Measurements from ENCODE around the gene PTH1R.

Gene PTH1R

GRCh38 chr3:46860017-46860809 lies 17.3 kb upstream of the PTH1R start:
- H3K27ac ChIP-seq (ENCODE audit: low read depth, low read length) = no peak overlapping the region
- no peak overlapping the region for H3K4me3 ChIP-seq (ENCODE audit: low read depth in 1 of 2, low read length in 2 of 2)
- H3K4me1 ChIP-seq (ENCODE audit: insufficient read depth, low read length) = no peaks in the 10 kb centered on the region
- no peaks in the 10 kb centered on the region for H3K9me3 ChIP-seq (ENCODE audit: low read length)
- H3K9ac ChIP-seq (ENCODE audit: low read length) = no peak overlapping the region
- H3K27me3 ChIP-seq (ENCODE audit: control insufficient read depth in 1 of 2, insufficient read depth in 2 of 2, low read length in 2 of 2) = no peaks in the 10 kb centered on the region
- H3K36me3 ChIP-seq (ENCODE audit: insufficient read depth, low read length) = no peaks in the 10 kb centered on the region

DNA sequence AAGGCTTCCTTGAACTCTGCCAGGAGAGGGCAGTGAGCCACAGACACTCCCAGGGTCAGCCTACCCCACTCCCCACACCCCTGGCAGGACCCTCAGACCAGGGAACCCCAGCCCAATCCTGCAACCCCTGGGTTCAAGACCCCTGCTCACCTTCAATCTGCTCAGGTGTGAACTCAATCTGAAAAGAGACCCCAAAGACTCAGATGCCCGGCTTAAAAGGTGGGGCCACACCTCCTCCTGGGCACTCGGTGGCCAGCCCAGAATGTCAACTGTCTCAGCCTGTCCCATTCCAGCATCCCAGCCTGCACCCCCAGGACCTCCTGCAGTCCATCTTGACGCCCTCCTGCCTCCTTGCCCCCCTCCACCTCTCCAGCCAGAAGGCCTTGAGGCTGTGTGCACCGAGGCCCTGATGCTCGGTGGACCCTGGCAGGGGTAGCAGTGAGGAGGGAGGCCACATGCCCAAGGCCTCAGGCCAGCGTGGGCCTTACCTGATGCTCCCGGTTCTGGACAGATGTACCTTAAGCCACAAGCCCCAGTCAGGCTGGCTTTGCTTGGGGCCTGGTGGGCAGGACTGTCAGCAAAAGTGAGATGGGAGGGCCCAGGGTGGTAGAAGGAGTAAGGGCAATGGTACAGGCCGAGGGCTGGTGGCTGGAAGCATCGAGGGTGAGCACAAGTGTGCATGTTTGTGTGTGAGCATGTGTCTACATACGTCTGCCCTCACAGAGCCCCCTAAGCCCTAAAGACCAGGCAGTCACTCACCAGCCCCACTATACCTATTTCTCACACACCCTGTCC lies 16.5 kb upstream of the PTH1R start:
- Histone ChIP-seq H3K4me1 (ENCODE audit: insufficient read depth, low read length) (no peaks in the 10 kb centered on the region), H3K27me3 (ENCODE audit: control insufficient read depth in 1 of 2, insufficient read depth in 2 of 2, low read length in 2 of 2) (no peaks in the 10 kb centered on the region), H3K9me3 (ENCODE audit: low read length) (no peaks in the 10 kb centered on the region), H3K36me3 (ENCODE audit: insufficient read depth, low read length) (no peaks in the 10 kb centered on the region), H3K27ac (ENCODE audit: low read depth, low read length) (no peak overlapping the region), H3K4me3 (ENCODE audit: low read depth in 1 of 2, low read length in 2 of 2) (no peak overlapping the region), H3K9ac (ENCODE audit: low read length) (no peak overlapping the region)

- no peak overlapping the region for H3K4me3 ChIP-seq (ENCODE audit: low read depth in 1 of 2, low read length in 2 of 2)
- H3K9me3 ChIP-seq (ENCODE audit: low read length) = no peaks in the 10 kb centered on the region
- H3K9ac ChIP-seq (ENCODE audit: low read length) = no peak overlapping the region
- peaks cover 2% of the 10 kb centered on the region for H3K4me1 ChIP-seq (ENCODE audit: insufficient read depth, low read length)
- H3K36me3 ChIP-seq (ENCODE audit: insufficient read depth, low read length) = no peaks in the 10 kb centered on the region
- H3K27ac ChIP-seq (ENCODE audit: low read depth, low read length) = no peak overlapping the region
- no peaks in the 10 kb centered on the region for H3K27me3 ChIP-seq (ENCODE audit: control insufficient read depth in 1 of 2, insufficient read depth in 2 of 2, low read length in 2 of 2)
Measured at GRCh38 chr3:46861605-46862368, 15.7 kb upstream of the PTH1R start.

- H3K27me3 ChIP-seq (ENCODE audit: control insufficient read depth in 1 of 2, insufficient read depth in 2 of 2, low read length in 2 of 2) = no peaks in the 10 kb centered on the region
- no peaks in the 10 kb centered on the region for H3K9me3 ChIP-seq (ENCODE audit: low read length)
- no peaks in the 10 kb centered on the region for H3K36me3 ChIP-seq (ENCODE audit: insufficient read depth, low read length)
- no peak overlapping the region for H3K4me3 ChIP-seq (ENCODE audit: low read depth in 1 of 2, low read length in 2 of 2)
- no peak overlapping the region for H3K9ac ChIP-seq (ENCODE audit: low read length)
- peaks cover 9% of the 10 kb centered on the region for H3K4me1 ChIP-seq (ENCODE audit: insufficient read depth, low read length)
- H3K27ac ChIP-seq (ENCODE audit: low read depth, low read length) = no peak overlapping the region
Measured at GRCh38 chr3:46862369-46863025, 15.0 kb upstream of the PTH1R start.

GRCh38 chr3:46863261-46863782 lies 14.2 kb upstream of the PTH1R start, which contains the start of gene MYL3:
TSS of gene MYL3 (minus strand) at chr3:46863444. CDS start at chr3:46863390, 54 bp downstream.
- Histone ChIP-seq H3K36me3 (ENCODE audit: insufficient read depth, low read length) (no peaks in the 10 kb centered on the region), H3K4me1 (ENCODE audit: insufficient read depth, low read length) (peaks cover 17% of the 10 kb centered on the region), H3K27me3 (ENCODE audit: control insufficient read depth in 1 of 2, insufficient read depth in 2 of 2, low read length in 2 of 2) (no peaks in the 10 kb centered on the region), H3K4me3 (ENCODE audit: low read depth in 1 of 2, low read length in 2 of 2) (no peak within 1 kb of the TSS), H3K27ac (ENCODE audit: low read depth, low read length) (no peak within 1 kb of the TSS), H3K9ac (ENCODE audit: low read length) (no peak within 1 kb of the TSS), H3K9me3 (ENCODE audit: low read length) (no peaks in the 10 kb centered on the region)

- no peaks in the 10 kb centered on the region for H3K27me3 ChIP-seq (ENCODE audit: control insufficient read depth in 1 of 2, insufficient read depth in 2 of 2, low read length in 2 of 2)
- H3K4me1 ChIP-seq (ENCODE audit: insufficient read depth, low read length) = peaks cover 20% of the 10 kb centered on the region
- no peak overlapping the region for H3K4me3 ChIP-seq (ENCODE audit: low read depth in 1 of 2, low read length in 2 of 2)
- H3K27ac ChIP-seq (ENCODE audit: low read depth, low read length) = no peak overlapping the region
- no peaks in the 10 kb centered on the region for H3K9me3 ChIP-seq (ENCODE audit: low read length)
- no peaks in the 10 kb centered on the region for H3K36me3 ChIP-seq (ENCODE audit: insufficient read depth, low read length)
- H3K9ac ChIP-seq (ENCODE audit: low read length) = no peak overlapping the region
Measured at GRCh38 chr3:46864061-46864881, 13.2 kb upstream of the PTH1R start.

DNA sequence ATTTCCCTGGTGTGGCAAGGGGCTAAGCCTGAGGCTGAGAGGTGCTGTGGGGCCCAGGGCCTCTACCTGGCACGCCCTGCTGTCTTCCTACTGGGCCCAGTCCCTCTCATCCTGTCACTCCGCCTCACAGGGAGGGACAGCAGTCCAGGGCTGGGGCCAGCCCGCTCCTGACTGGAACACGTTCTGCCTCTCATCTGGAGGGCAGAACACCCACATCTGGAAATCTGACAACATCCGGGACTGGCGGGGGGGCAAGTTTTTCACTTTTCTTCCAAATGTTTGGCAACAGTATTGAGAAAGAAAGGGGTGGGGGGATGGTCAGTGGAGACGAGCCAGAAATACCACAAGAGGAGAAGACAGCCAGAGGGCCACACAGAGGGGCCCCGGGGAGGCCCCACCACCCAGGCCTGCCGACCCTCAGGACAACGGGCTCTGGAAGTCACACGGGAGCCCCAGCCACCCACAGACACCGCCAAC lies 12.5 kb upstream of the PTH1R start:
- no peak overlapping the region for H3K9ac ChIP-seq (ENCODE audit: low read length)
- no peaks in the 10 kb centered on the region for H3K27me3 ChIP-seq (ENCODE audit: control insufficient read depth in 1 of 2, insufficient read depth in 2 of 2, low read length in 2 of 2)
- no peak overlapping the region for H3K27ac ChIP-seq (ENCODE audit: low read depth, low read length)
- no peaks in the 10 kb centered on the region for H3K9me3 ChIP-seq (ENCODE audit: low read length)
- no peaks in the 10 kb centered on the region for H3K36me3 ChIP-seq (ENCODE audit: insufficient read depth, low read length)
- H3K4me3 ChIP-seq (ENCODE audit: low read depth in 1 of 2, low read length in 2 of 2) = no peak overlapping the region
- H3K4me1 ChIP-seq (ENCODE audit: insufficient read depth, low read length) = peaks cover 20% of the 10 kb centered on the region

DNA sequence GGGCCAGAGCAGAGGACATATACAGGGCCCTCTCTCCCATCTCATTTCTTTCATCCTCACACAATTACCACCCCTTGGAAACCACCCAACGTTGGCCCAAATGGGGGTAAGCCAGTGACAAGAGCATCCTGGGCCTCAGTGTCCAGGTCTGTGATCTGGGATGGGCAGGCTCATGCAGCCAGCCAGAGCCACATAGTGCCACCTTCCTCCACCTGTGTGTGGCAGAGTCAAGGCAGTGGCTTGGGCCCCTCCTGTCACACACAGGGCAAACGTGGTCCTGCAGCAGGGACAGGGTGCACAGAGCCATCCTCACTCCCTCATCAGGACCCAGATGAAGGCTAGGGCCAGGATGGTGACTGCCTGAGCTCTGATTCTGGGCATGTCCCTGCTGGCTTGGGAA lies 12.0 kb upstream of the PTH1R start:
- Histone ChIP-seq H3K4me3 (ENCODE audit: low read depth in 1 of 2, low read length in 2 of 2) (no peak overlapping the region), H3K9ac (ENCODE audit: low read length) (no peak overlapping the region), H3K9me3 (ENCODE audit: low read length) (no peaks in the 10 kb centered on the region), H3K27me3 (ENCODE audit: control insufficient read depth in 1 of 2, insufficient read depth in 2 of 2, low read length in 2 of 2) (no peaks in the 10 kb centered on the region), H3K36me3 (ENCODE audit: insufficient read depth, low read length) (no peaks in the 10 kb centered on the region), H3K4me1 (ENCODE audit: insufficient read depth, low read length) (peaks cover 20% of the 10 kb centered on the region), H3K27ac (ENCODE audit: low read depth, low read length) (no peak overlapping the region)

DNA sequence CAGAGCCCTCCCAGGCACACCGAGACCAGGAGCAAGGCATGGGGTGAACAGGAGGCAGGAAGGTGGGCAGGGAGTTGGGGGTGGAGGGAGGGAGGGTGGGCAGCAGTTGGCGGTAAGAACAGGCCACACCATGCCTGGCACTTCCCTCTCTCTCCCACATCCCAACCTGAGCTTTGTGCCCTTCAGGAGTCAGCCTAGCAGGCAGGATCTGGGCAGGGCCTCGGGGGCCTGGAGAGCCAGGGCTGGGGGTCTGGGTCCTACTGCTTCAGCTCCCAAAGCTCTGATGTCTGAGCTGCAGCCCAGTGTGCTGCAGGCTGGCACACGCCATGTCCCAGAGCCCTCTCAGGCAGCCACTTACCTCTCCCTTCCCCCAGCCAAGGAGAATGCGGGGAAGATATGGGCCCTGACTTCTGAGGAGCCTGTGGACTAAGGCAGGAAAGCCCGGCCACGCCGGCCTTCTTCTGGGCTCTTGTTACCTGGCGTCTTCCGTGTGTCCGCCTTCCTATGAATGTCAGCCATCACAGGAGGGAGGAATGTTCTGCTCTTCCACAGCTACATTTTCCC lies 11.4 kb upstream of the PTH1R start:
- no peak overlapping the region for H3K9ac ChIP-seq (ENCODE audit: low read length)
- H3K27me3 ChIP-seq (ENCODE audit: control insufficient read depth in 1 of 2, insufficient read depth in 2 of 2, low read length in 2 of 2) = no peaks in the 10 kb centered on the region
- H3K36me3 ChIP-seq (ENCODE audit: insufficient read depth, low read length) = no peaks in the 10 kb centered on the region
- peaks cover 20% of the 10 kb centered on the region for H3K4me1 ChIP-seq (ENCODE audit: insufficient read depth, low read length)
- H3K9me3 ChIP-seq (ENCODE audit: low read length) = no peaks in the 10 kb centered on the region
- no peak overlapping the region for H3K27ac ChIP-seq (ENCODE audit: low read depth, low read length)
- no peak overlapping the region for H3K4me3 ChIP-seq (ENCODE audit: low read depth in 1 of 2, low read length in 2 of 2)

Measured in muscle layer of colon (tissue), 2 donors.